ENCODE data around the gene ZNF469.

Gene ZNF469

GRCh38 chr16:88382491-88383400, at the start of gene ZNF469:
Gene ZNF469 (plus strand): TSS chr16:88382959. CDS start chr16:88427471, 44,512 bp downstream.
- no peak within 1 kb of the TSS for H3K4me3 ChIP-seq (ENCODE audit: low read depth, low read length)
- TF ChIP-seq, protein P1, sequence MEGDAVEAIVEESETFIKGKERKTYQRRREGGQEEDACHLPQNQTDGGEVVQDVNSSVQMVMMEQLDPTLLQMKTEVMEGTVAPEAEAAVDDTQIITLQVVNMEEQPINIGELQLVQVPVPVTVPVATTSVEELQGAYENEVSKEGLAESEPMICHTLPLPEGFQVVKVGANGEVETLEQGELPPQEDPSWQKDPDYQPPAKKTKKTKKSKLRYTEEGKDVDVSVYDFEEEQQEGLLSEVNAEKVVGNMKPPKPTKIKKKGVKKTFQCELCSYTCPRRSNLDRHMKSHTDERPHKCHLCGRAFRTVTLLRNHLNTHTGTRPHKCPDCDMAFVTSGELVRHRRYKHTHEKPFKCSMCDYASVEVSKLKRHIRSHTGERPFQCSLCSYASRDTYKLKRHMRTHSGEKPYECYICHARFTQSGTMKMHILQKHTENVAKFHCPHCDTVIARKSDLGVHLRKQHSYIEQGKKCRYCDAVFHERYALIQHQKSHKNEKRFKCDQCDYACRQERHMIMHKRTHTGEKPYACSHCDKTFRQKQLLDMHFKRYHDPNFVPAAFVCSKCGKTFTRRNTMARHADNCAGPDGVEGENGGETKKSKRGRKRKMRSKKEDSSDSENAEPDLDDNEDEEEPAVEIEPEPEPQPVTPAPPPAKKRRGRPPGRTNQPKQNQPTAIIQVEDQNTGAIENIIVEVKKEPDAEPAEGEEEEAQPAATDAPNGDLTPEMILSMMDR (IDR thresholded peaks at IDR 0.05; ENCODE audit: insufficient read depth, low read depth, low read length, missing control alignments): no peak
- no peak for DNase-seq (ENCODE audit: low read depth)

DNA sequence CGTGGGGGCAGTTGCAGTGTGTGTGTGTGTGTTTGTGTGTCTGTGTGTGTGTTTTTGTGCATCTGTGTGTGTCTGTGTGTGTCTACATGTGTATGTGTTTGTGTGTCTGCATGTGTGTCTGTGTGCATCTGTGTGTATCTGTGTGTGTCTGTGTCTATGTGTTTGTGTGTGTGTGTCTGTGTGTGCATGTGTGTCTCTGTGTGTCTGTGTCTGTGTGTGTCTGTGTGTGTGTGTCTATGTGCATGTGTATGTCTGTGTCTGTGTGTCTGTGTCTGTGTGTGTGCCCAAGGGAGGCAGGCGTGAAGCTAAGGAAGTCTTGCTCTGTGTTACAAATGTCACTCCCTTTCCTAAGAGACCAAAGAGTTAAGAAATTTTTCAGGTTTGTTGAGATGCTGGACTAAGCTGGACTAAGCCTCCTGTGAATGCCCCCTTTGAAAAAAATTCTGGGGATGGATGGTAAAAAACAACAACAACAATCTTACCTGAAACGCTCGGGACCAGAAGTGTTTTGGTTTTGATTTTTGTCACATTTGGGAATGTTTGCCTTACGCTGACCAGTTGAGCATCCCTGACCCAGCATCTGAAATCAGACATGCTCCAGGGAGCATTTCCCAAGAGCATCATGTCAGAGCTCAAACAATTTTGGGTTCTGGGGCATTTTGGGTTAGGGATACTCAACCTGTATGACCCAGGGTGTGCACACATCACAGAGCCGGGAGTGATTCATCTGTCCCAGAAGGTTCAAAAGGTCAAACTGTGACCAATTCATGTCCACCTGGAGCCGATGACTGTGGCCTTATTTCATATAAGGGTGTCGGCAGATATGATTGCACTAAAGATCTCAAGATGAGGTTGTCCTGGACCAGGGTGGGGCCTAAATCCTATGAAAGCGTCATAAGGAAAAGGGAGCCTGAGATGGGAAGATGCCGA, 48.6 kb upstream of the ZNF469 start:
- no peak overlapping the region for H3K4me3 ChIP-seq (ENCODE audit: low read depth, low read length)
- TF ChIP-seq, protein P1 (IDR thresholded peaks at IDR 0.05; ENCODE audit: insufficient read depth, low read depth, low read length, missing control alignments): no peak
- no peak for DNase-seq (ENCODE audit: low read depth)

- TF ChIP-seq, protein P1 (IDR thresholded peaks at IDR 0.05; ENCODE audit: insufficient read depth, low read depth, low read length, missing control alignments): no peak
- no peak overlapping the region for H3K4me3 ChIP-seq (ENCODE audit: low read depth, low read length)
- DNase-seq (ENCODE audit: low read depth): no peak
Measured at GRCh38 chr16:88334778-88335720, 47.7 kb upstream of the ZNF469 start.

DNA sequence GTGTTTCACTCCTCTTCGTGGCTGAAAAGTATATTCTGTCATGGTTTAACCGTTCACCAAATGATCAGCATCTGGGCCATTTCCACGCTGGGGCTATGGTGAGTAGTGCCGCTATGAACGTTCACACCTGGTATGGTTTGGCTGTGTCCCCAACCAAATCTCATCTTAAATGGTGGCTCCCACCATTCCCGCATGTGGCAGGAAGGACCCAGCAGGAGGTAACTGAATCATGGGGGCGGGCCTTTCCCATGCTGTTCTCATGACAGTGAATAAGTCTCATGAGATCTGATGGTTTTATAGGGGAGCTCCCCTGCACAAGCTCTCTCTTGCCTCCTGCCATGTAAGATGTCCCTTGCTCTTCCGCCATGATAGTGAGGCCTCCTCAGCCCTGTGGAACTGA, 45.7 kb upstream of the ZNF469 start:
- DNase-seq (ENCODE audit: low read depth): no peak
- TF ChIP-seq, protein P1 (IDR thresholded peaks at IDR 0.05; ENCODE audit: insufficient read depth, low read depth, low read length, missing control alignments): no peak
- H3K4me3 ChIP-seq (ENCODE audit: low read depth, low read length): no peak overlapping the region

DNA sequence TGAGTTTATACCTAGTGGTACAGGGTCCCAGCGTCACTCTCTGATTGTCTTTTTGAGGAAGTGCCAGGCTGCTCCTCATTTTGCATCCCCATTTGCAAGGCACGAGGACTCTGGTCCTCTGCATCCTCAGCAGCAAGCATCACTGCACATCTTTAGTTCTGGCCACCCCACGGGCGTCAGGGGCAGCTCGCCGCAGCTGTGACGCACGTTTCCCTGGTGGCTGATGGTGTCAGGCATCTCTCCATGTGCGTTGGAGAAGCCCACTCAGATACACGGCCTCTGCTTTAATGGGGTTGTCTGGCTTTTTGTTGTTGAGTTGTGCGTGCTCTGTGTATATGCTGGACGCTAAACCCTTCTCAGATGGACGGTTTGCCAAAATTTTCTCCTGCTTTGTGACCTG, 45.2 kb upstream of the ZNF469 start:
- no peak for DNase-seq (ENCODE audit: low read depth)
- TF ChIP-seq, protein P1 (IDR thresholded peaks at IDR 0.05; ENCODE audit: insufficient read depth, low read depth, low read length, missing control alignments): no peak
- H3K4me3 ChIP-seq (ENCODE audit: low read depth, low read length): no peak overlapping the region

- no peak for DNase-seq (ENCODE audit: low read depth)
- H3K4me3 ChIP-seq (ENCODE audit: low read depth, low read length): no peak overlapping the region
- TF ChIP-seq, protein P1 (IDR thresholded peaks at IDR 0.05; ENCODE audit: insufficient read depth, low read depth, low read length, missing control alignments): no peak
Measured at GRCh38 chr16:88338111-88338510, 44.6 kb upstream of the ZNF469 start.
